ENCODE results near the gene RGS5.
"Not testable (repeated sequence)": the region's sequence is repeated elsewhere in the genome, so short reads cannot be mapped to it uniquely, and the experiment has no call there.

Gene RGS5

GRCh38 chr1:163241746-163242145 is 39.0 kb upstream of the RGS5 start:
- no peaks in the 10 kb centered on the region for H3K79me2 ChIP-seq (ENCODE audit: low read length)
- no peaks in the 10 kb centered on the region for H3F3A ChIP-seq (ENCODE audit: insufficient read depth, low read length)
- H3K36me3 ChIP-seq (replicated peaks; ENCODE audit: insufficient read depth, low read length), result no peaks in the 10 kb centered on the region
- H2AFZ ChIP-seq (ENCODE audit: low read length), result no peak overlapping the region
- H3K4me1 ChIP-seq (ENCODE audit: low read length), result no peaks in the 10 kb centered on the region
- no peak for DNase-seq
- no peaks in the 10 kb centered on the region for H3K27me3 ChIP-seq (replicated peaks; ENCODE audit: insufficient read depth, low read length)
- H4K20me1 ChIP-seq (ENCODE audit: insufficient read depth, low read length), result no peaks in the 10 kb centered on the region
- TF ChIP-seq EZH2phosphoT487 (IDR thresholded peaks at IDR 0.05; ENCODE audit: low read length) (no peak), CTCF (IDR thresholded peaks at IDR 0.05; ENCODE audit: low read length) (no peak), EZH2 (optimal IDR thresholded peaks at IDR 0.05; ENCODE audit: low read depth, low read length) (no peak)
- no peaks in the 10 kb centered on the region for H3K9me3 ChIP-seq (replicated peaks; ENCODE audit: insufficient read depth, low read length)
- no peak overlapping the region for H3K9ac ChIP-seq (ENCODE audit: low read length)
- no peak overlapping the region for H3K4me2 ChIP-seq (ENCODE audit: low read depth, low read length)
- H3K27ac ChIP-seq (ENCODE audit: low read length), result no peak overlapping the region
- H3K9me2 ChIP-seq (replicated peaks; ENCODE audit: insufficient read depth, low read length), result no peaks in the 10 kb centered on the region
- no peak overlapping the region for H3K4me3 ChIP-seq (ENCODE audit: low read length)

GRCh38 chr1:163240705-163241104 is 38.0 kb upstream of the RGS5 start:
- H2AFZ ChIP-seq (ENCODE audit: low read length), result no peak overlapping the region
- no peak overlapping the region for H3K4me3 ChIP-seq (ENCODE audit: low read length)
- H3K27me3 ChIP-seq (replicated peaks; ENCODE audit: insufficient read depth, low read length), result no peaks in the 10 kb centered on the region
- DNase-seq, result no peak
- no peaks in the 10 kb centered on the region for H3K79me2 ChIP-seq (ENCODE audit: low read length)
- no peaks in the 10 kb centered on the region for H4K20me1 ChIP-seq (ENCODE audit: insufficient read depth, low read length)
- TF ChIP-seq EZH2 (optimal IDR thresholded peaks at IDR 0.05; ENCODE audit: low read depth, low read length), result no peak
- no peak for TF ChIP-seq EZH2phosphoT487 (IDR thresholded peaks at IDR 0.05; ENCODE audit: low read length)
- no peak for TF ChIP-seq CTCF (IDR thresholded peaks at IDR 0.05; ENCODE audit: low read length)
- no peaks in the 10 kb centered on the region for H3K9me2 ChIP-seq (replicated peaks; ENCODE audit: insufficient read depth, low read length)
- no peak overlapping the region for H3K9ac ChIP-seq (ENCODE audit: low read length)
- H3F3A ChIP-seq (ENCODE audit: insufficient read depth, low read length), result no peaks in the 10 kb centered on the region
- no peaks in the 10 kb centered on the region for H3K36me3 ChIP-seq (replicated peaks; ENCODE audit: insufficient read depth, low read length)
- no peak overlapping the region for H3K4me2 ChIP-seq (ENCODE audit: low read depth, low read length)
- no peaks in the 10 kb centered on the region for H3K9me3 ChIP-seq (replicated peaks; ENCODE audit: insufficient read depth, low read length)
- H3K27ac ChIP-seq (ENCODE audit: low read length), result no peak overlapping the region
- H3K4me1 ChIP-seq (ENCODE audit: low read length), result no peaks in the 10 kb centered on the region

GRCh38 chr1:163233643-163234042 is 30.9 kb upstream of the RGS5 start:
- not testable (repeated sequence) for H3K79me2 ChIP-seq (ENCODE audit: low read length); H2AFZ ChIP-seq (ENCODE audit: low read length); H3K9ac ChIP-seq (ENCODE audit: low read length); H3K4me1 ChIP-seq (ENCODE audit: low read length); H3K4me2 ChIP-seq (ENCODE audit: low read depth, low read length); H3K4me3 ChIP-seq (ENCODE audit: low read length); H3F3A ChIP-seq (ENCODE audit: insufficient read depth, low read length); H3K9me2 ChIP-seq (replicated peaks; ENCODE audit: insufficient read depth, low read length); DNase-seq; H4K20me1 ChIP-seq (ENCODE audit: insufficient read depth, low read length); H3K36me3 ChIP-seq (replicated peaks; ENCODE audit: insufficient read depth, low read length); H3K9me3 ChIP-seq (replicated peaks; ENCODE audit: insufficient read depth, low read length); H3K27me3 ChIP-seq (replicated peaks; ENCODE audit: insufficient read depth, low read length); H3K27ac ChIP-seq (ENCODE audit: low read length)

GRCh38 chr1:163231385-163231784 is 28.7 kb upstream of the RGS5 start:
- no peaks in the 10 kb centered on the region for H3K9me2 ChIP-seq (replicated peaks; ENCODE audit: insufficient read depth, low read length)
- H4K20me1 ChIP-seq (ENCODE audit: insufficient read depth, low read length), result no peaks in the 10 kb centered on the region
- no peak overlapping the region for H3K4me2 ChIP-seq (ENCODE audit: low read depth, low read length)
- no peak overlapping the region for H3K4me3 ChIP-seq (ENCODE audit: low read length)
- TF ChIP-seq CTCF (IDR thresholded peaks at IDR 0.05; ENCODE audit: low read length), result no peak
- no peak for TF ChIP-seq EZH2phosphoT487 (IDR thresholded peaks at IDR 0.05; ENCODE audit: low read length)
- H3K9ac ChIP-seq (ENCODE audit: low read length), result no peak overlapping the region
- H3F3A ChIP-seq (ENCODE audit: insufficient read depth, low read length), result no peaks in the 10 kb centered on the region
- no peak overlapping the region for H3K27ac ChIP-seq (ENCODE audit: low read length)
- no peaks in the 10 kb centered on the region for H3K4me1 ChIP-seq (ENCODE audit: low read length)
- no peaks in the 10 kb centered on the region for H3K36me3 ChIP-seq (replicated peaks; ENCODE audit: insufficient read depth, low read length)
- no peaks in the 10 kb centered on the region for H3K27me3 ChIP-seq (replicated peaks; ENCODE audit: insufficient read depth, low read length)
- no peaks in the 10 kb centered on the region for H3K9me3 ChIP-seq (replicated peaks; ENCODE audit: insufficient read depth, low read length)
- H2AFZ ChIP-seq (ENCODE audit: low read length), result no peak overlapping the region
- H3K79me2 ChIP-seq (ENCODE audit: low read length), result no peaks in the 10 kb centered on the region
- DNase-seq, result no peak
